NB4 (cell line): ENCODE results near the gene STOML3.

Source experiments
- DNase-seq: peaks from one replicate; pipeline ENCODE4 v3.0.0; 2010; ENCODE audit warnings: low read depth
- H3K4me3 ChIP-seq: one replicate; pipeline ENCODE4 v1.5.1; 2011; ENCODE audit warnings: mild to moderate bottlenecking, low read depth, low read length, moderate library complexity
- CTCF ChIP-seq: IDR thresholded peaks from one replicate; pipeline ENCODE4 v1.5.1; 2012; ENCODE audit warnings: low read depth, low read length
- MAX ChIP-seq: IDR thresholded peaks from 2 replicates; pipeline ENCODE4 v1.6.1; 2011; ENCODE audit warnings: low read depth, low read length
- MYC ChIP-seq: IDR thresholded peaks from 2 replicates; pipeline ENCODE4 v1.6.1; 2011; ENCODE audit warnings: low read depth, low read length
- POLR2A ChIP-seq: IDR thresholded peaks from 2 replicates; pipeline ENCODE4 v1.6.1; 2011; ENCODE audit warnings: mild to moderate bottlenecking; ENCODE audit not compliant: insufficient read length; ENCODE audit errors: extremely low read depth

Gene STOML3

GRCh38 chr13:38990693-38991092, at the start of gene STOML3:
Gene STOML3, minus strand, starts transcription at chr13:38990831. Its CDS starts 110 bp downstream, at chr13:38990721.
- no peak for TF ChIP-seq CTCF
- H3K4me3 ChIP-seq = no peak within 1 kb of the TSS
- no peak for DNase-seq

- no peak for TF ChIP-seq POLR2A
- peak overlapping the region; percentile 78 for H3K4me3 ChIP-seq
- DNase-seq = peak; percentile 37
Observed at GRCh38 chr13:39040206-39040605, 49.6 kb upstream of the STOML3 start.

GRCh38 chr13:39039041-39039440, 48.4 kb upstream of the STOML3 start:
- TF ChIP-seq CTCF = no peak
- TF ChIP-seq MYC = 0 out of 2 replicates have a peak, but pooled peaks have one; percentile 14
- peak; percentile 64 for DNase-seq
- peak overlapping the region; percentile 97 for H3K4me3 ChIP-seq

GRCh38 chr13:39038569-39039030, 48.0 kb upstream of the STOML3 start:
- TF ChIP-seq MAX = no peak
- peak; percentile 43; the same call in 1 of the 2 replicates for TF ChIP-seq MYC
- no peak for TF ChIP-seq POLR2A
- TF ChIP-seq CTCF = no peak
- peak; percentile 70 for DNase-seq
- peak overlapping the region; percentile 97 for H3K4me3 ChIP-seq

GRCh38 chr13:39037880-39038568, 47.4 kb upstream of the STOML3 start, which contains the start of the genes NHLRC3 and PROSER1:
Gene NHLRC3, plus strand, starts transcription at chr13:39038456. Its CDS starts 184 bp downstream, at chr13:39038640.
Gene PROSER1, minus strand, starts transcription at chr13:39038089. Its CDS starts 847 bp downstream, at chr13:39037242.
- peak within 1 kb of the TSS; percentile 97 for H3K4me3 ChIP-seq
- TF ChIP-seq MAX (peak; percentile 86), MYC (peak; percentile 80), POLR2A (peak; percentile 75), CTCF (no peak)
- peak; percentile 95 for DNase-seq

GRCh38 chr13:39037410-39037879, 46.8 kb upstream of the STOML3 start:
- no peak for TF ChIP-seq CTCF
- TF ChIP-seq POLR2A = peak; percentile 53
- DNase-seq = no peak
- H3K4me3 ChIP-seq = peak overlapping the region; percentile 97
